GM19372 (cell line): Measurements from ENCODE around the gene HOXB6.

Source experiments
- ATAC-seq: cut with Tn5 transposase; IDR thresholded peaks from one replicate; pipeline ENCODE4 v1.9.1; 2021; ENCODE audit warnings: mild to moderate bottlenecking, low read depth, moderate library complexity; ENCODE audit not compliant: unreplicated experiment

HOXB6 gene

GRCh38 chr17:48611213-48611612 is 6.4 kb upstream of the HOXB6 start:
- no peak for ATAC-seq

DNA sequence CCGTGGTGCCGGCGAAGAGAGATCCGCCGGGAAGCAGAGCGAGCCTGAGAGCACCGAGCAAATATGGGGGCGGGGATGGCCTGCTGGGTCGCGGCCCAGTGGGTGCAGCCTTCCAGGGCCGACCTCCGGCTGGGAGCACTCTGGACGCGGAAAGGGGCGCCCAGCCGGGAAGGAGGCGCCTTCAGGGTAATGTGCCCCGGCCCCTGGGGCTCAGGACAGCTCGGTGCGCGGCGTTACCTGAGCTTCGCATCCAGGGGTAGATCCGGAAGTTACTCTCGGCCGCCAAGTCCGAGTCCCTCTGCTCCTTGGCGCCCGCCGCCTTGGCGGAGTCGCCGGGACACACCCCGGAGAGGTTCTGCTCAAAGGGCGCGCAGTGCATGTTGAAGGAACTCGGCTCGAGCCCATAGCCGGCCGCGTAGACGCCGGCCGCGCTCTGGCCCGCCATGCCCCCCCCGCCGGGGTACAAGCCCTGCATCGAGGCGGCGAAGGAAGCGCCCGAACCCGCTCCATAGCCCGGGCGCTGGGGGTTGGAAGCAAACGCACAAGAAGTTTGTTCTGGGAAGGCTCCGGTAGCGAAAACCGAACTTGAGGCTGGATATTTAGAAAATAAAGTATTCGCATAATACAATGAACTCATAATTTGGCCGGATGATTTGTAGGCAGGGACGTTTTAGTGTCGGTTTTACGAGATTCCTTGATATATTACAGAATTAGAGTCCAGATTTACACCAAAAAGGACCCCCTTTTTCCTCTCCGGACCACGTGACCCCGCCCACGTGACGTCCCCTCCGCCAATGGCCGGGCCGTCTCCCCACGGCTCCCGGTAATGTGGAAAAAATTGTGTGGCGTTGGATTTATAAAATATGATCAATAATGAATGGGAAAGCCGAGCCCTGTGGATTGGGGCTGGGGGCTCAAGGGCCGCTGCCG is 5.8 kb upstream of the HOXB6 start, which contains the start of gene HOXB7:
HOXB7 (minus strand) TSS at position 736 of the 930 bp plus-strand sequence; CDS start at position 637, 99 bp downstream.
- no peak for ATAC-seq

GRCh38 chr17:48609759-48610281 is 5.0 kb upstream of the HOXB6 start:
- no peak for ATAC-seq

- ATAC-seq, result no peak
These were observed 4.2 kb upstream of the HOXB6 start for GRCh38 chr17:48609033-48609432.

DNA sequence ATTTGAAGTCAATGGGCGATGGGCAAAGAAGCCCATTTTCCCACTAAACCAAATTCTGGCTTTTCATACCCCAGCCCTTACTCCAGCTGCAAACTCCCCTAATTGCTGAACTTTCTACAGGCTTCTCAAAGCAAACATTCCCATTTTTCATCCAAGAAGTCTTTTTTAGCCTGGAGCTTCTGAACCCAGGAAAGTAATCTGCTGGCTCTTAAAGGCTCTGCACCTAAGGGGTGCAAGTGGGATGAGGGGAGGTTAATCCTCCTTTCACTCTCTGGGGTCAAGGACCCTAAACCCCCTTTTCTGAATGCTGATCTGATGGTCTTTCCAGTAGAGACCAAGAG is 3.7 kb upstream of the HOXB6 start:
- ATAC-seq, result no peak

- no peak for ATAC-seq
These were observed 2.3 kb upstream of the HOXB6 start for GRCh38 chr17:48606892-48607614.

DNA sequence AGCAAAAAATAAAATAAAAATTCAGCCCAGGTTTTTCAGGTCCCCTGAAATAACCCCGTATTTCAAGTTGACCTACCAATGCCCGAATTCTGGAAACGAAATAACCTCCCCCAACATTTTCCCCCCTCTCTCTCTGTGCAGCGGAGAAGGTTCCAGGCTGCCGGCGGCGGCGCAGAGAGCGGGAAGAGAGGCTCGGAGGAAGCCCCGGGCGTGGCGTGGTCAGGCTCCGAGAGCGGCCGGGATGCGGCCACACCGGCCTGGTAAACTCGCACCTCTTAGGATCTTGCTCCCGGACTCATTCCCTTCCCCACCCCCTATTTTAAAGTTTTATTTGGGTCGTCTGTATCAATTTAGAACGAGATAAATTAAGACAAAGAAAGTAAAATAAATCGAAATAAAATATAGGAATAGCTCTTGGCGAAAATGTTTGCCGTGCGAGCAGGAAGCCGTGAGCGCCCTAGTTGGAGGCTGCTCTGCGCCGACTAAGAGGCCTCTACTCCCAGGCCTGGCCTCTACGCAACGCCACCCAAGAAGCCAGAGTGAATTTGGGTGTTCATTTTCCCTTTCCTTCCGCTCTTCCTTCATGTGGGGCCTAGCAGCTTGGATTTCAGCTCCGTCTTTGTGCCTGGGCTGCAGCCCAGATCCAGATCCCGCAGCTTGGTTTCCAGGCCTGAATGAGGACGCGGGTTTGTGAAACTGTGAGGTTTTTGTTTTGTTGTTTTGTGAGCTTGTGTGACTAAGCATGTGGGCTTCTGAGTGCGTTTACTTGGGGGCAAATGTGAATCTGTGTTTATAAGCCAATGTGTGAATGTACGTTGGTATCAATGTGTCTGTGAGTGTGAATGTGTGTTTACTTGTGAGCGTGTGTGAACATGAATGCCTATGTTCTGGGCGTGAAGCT is 1.5 kb upstream of the HOXB6 start:
- no peak for ATAC-seq

GRCh38 chr17:48605409-48605919 is 678 bp upstream of the HOXB6 start:
- ATAC-seq, result no peak

DNA sequence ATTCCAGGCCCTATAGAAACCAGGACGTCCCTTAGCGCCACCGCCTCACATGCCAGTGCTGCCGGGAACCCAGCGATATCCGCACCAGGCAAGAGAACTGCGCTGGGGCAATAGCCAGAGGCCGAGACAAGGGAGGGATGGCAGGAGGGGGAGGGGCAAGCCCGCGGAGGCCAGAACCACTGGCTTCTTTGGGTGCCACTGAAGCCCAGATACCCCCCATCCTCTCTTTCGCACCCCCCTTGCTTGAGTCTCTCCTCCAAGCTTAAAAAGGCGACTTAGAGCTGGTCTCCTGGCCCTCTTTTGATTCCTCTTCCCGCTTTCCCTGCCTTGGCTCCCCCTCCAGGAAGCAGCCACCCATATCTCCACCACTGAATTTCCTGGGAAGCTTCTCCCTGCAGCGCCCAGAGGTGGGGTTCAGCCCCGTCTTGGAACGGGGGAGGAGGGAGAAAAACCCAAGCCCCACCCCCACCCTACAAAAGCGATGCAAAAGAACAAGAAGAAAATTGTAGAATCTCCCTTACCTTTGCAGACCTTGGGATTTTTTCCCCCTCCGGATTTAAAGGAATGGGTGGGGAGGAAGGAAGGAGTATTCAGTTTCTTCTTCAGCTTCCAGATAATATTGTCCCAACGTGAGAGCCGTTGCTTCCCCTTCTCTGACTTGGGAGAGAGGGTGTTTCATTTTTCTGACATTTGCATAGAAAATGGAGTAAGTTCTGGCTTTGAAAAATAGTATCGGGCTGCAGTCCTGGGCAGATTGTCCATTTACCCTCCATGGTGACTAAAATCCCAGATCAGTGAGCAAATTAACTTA is 622 bp downstream of the HOXB6 start:
- ATAC-seq, result no peak

- no peak for ATAC-seq
These were observed 3.0 kb downstream of the HOXB6 start for GRCh38 chr17:48601539-48602425.

GRCh38 chr17:48601207-48601538 is 3.6 kb downstream of the HOXB6 start:
- ATAC-seq, result no peak

- no peak for ATAC-seq
These were observed 4.3 kb downstream of the HOXB6 start for GRCh38 chr17:48600244-48601098.

GRCh38 chr17:48599354-48599753 is 5.4 kb downstream of the HOXB6 start:
- ATAC-seq, result no peak

DNA sequence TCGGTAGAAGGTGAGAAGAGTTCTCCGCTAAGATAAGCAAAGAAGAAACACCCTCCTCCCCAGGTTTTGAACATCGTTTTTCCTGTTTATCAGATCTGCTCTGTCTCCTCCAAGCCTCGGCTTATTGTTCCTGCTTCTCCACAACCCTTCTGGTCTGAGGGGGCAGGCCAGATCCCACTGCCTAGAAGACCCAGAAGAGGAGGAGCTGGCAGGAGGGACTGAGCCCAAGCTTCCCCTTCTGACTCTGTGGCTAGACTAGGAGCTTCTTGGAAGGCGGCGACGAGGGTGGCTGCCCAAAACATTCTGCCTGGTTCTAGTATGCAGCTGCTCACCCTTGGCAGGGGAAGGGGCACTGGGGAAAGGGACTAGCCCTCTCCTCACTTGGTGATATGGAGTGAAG is 6.0 kb downstream of the HOXB6 start:
- no peak for ATAC-seq

DNA sequence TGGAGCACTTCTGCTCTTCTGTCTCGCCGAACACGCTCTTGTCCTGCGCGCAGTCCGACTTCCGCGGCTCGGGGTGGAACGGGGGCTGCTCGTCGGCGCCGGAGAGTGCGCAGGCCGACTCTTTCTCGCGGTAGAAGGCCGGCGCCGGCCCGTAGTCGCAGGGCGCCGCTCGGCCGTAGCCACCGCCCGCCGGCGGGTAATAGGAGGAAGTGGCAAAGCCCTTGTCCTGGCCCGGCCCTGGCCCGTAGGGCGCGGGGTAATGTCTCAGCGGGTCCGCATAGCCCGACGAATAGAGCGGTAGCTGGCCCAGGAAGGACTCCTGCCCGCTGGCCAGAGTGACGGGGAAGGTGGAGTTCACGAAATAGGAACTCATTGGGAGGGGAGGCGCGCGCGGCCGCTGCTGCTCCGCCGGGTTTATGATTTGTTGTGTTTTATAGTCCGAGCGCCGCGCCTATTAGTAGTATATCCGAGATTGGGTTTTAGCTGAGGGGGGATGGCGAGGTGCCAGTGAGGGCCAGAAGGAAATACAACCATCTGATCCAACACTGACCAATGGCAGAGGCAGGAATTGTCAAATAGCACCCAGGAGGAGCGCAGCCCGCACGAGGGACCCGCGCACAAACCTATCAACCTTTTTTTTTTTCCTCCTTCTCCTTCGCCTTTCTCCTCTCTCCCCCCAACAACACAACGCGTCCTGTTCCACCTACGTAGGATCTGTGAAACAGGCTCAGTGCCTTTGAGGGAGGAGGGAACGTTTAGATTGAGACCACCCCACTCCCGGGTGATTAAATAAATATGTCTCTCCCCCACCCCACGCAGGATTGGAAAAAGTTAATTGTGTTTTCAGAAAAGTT is 6.8 kb downstream of the HOXB6 start:
- no peak for ATAC-seq

DNA sequence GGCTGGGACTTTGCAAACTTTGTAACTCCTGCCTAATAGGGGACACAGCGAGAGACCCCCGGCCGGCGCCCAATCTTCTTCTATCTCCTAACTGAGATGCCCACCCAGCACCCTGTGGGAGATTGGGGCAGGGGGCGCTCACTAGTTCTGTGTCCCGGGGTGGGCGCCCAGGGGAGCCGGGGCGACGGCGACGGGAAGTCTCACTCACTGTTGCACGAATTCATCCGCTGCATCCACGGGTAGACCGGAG is 7.3 kb downstream of the HOXB6 start:
- ATAC-seq, result no peak
